HCT116 (cell line): ENCODE data around the gene PEAK3. TPM values are rescaled to one million over a fixed set of nuclear protein-coding genes. Genes with fewer than 3 reads are reported as not detected.

Experiments used
- ATAC-seq: fragments of 200-7000 bp; cut with Tn5 transposase; 2 replicates; pipeline ENCODE4 v1.9.1; 2020; ENCODE audit warnings: mild to moderate bottlenecking, moderate library complexity
- BruUV-seq: library from RNA; stranded (reverse); fragments of 400-500 nt; replicated peaks from 2 replicates; lab custom pipeline; 2021; lab: Mats Ljungman, UMichigan
- CTCF ChIA-PET: fragments of 300-600 bp; sonication (Branson Sonifier 250); formaldehyde crosslinking; loops from one replicate; lab custom pipeline; 2021; ENCODE audit warnings: antibody characterized with exemption; lab: Charles Lee
- POLR2A ChIA-PET: fragments of 300-600, 350-600 bp; sonication (Branson Sonifier 250); formaldehyde crosslinking; loops from one replicate; lab custom pipeline; 2021; ENCODE audit warnings: antibody characterized with exemption; lab: Charles Lee
- RAD21 ChIA-PET, 2 experiments: fragments of 300-600 bp; sonication (Branson Sonifier 250); formaldehyde crosslinking; loops; one replicate each; lab custom pipeline; 2023; ENCODE audit warnings: low total read pairs in 2 of 2; ENCODE audit not compliant: uncharacterized antibody in 2 of 2, unreplicated experiment in 2 of 2, low non-redundant PET in 1 of 2; lab: Charles Lee
- DNase-seq: peaks from one replicate; pipeline ENCODE4 v3.0.0-alpha.2; 2010; ENCODE audit warnings: low read depth, low spot score
- H2AFZ ChIP-seq: fragments of 200-600 bp; shearing (Covaris generic), sonication (generic); 2 replicates; pipeline ENCODE4 v1.6.1; 2017; ENCODE audit warnings: low read depth, mixed run types, mixed read lengths, antibody characterized with exemption, low read length; ENCODE audit not compliant: poor library complexity, severe bottlenecking
- H3K27ac ChIP-seq: 2 replicates; pipeline ENCODE4 v1.5.1; 2012; ENCODE audit warnings: low read depth, low read length
- H3K27me3 ChIP-seq: fragments of 200-600 bp; sonication (generic); 2 replicates; pipeline ENCODE4 v1.6.1; 2016; ENCODE audit warnings: mixed run types, low read length, mixed read lengths; ENCODE audit not compliant: insufficient read depth
- H3K36me3 ChIP-seq, 2 experiments: fragments of 200-500 bp in 1 of 2; fragments of 200-600 bp in 1 of 2; sonication (Bioruptor generic) in 1 of 2; sonication (generic) in 1 of 2; 2 replicates each; pipeline versions ENCODE4 v1.5.1 to v1.6.1; 2014 to 2016; ENCODE audit warnings: low read length in 2 of 2, inconsistent platforms in 1 of 2, mixed read lengths in 1 of 2, mixed run types in 1 of 2; ENCODE audit not compliant: insufficient read depth in 2 of 2, control insufficient read depth in 1 of 2
- H3K4me1 ChIP-seq, 2 experiments: fragments of 200-600 bp in 1 of 2; sonication (generic) in 1 of 2; 2 replicates each; pipeline versions ENCODE4 v1.5.1 to v1.6.1; 2012 to 2017; ENCODE audit warnings: low read length in 2 of 2, inconsistent platforms in 1 of 2, mild to moderate bottlenecking in 1 of 2, mixed read lengths in 1 of 2, mixed run types in 1 of 2, moderate library complexity in 1 of 2; ENCODE audit not compliant: insufficient read depth in 2 of 2, control insufficient read depth in 1 of 2
- H3K4me2 ChIP-seq: fragments of 200-600 bp; sonication (generic); 2 replicates; pipeline ENCODE4 v1.6.1; 2017; ENCODE audit warnings: mixed run types, low read length, mixed read lengths
- H3K4me3 ChIP-seq, 2 experiments: fragments of 200-600 bp in 1 of 2; sonication (generic) in 1 of 2; replicated peaks in 1 of 2; 2 replicates each; pipeline ENCODE4 v1.5.1; 2011 to 2016; ENCODE audit warnings: low read length in 2 of 2, control low read depth in 1 of 2, low read depth in 1 of 2, mild to moderate bottlenecking in 1 of 2, mixed read lengths in 1 of 2, mixed run types in 1 of 2
- H3K79me2 ChIP-seq: fragments of 200-600 bp; sonication (generic); 2 replicates; pipeline ENCODE4 v1.6.1; 2017; ENCODE audit warnings: mild to moderate bottlenecking, mixed run types, low read length, moderate library complexity, mixed read lengths; ENCODE audit not compliant: insufficient read depth
- H3K9ac ChIP-seq: fragments of 200-600 bp; sonication (generic); 2 replicates; pipeline ENCODE4 v1.6.1; 2016; ENCODE audit warnings: low read length, mixed read lengths
- H3K9me2 ChIP-seq: fragments of 200-600 bp; sonication (generic), shearing (Covaris generic); 2 replicates; pipeline ENCODE4 v1.6.1; 2017; ENCODE audit warnings: mixed run types, mild to moderate bottlenecking, moderate library complexity; ENCODE audit not compliant: insufficient read depth
- H3K9me3 ChIP-seq, 2 experiments: fragments of 200-500 bp in 1 of 2; fragments of 200-600 bp in 1 of 2; sonication (Bioruptor generic) in 1 of 2; sonication (generic) in 1 of 2; 2 replicates each; pipeline ENCODE4 v1.6.1; 2014 to 2017; ENCODE audit warnings: low read length in 2 of 2, mixed read lengths in 2 of 2, inconsistent platforms in 1 of 2, low read depth in 1 of 2, mild to moderate bottlenecking in 1 of 2, mixed run types in 1 of 2, moderate library complexity in 1 of 2; ENCODE audit not compliant: control insufficient read depth in 1 of 2, insufficient read depth in 1 of 2
- H4K20me1 ChIP-seq: fragments of 200-600 bp; sonication (generic), shearing (Covaris generic); 2 replicates; pipeline ENCODE4 v1.6.1; 2017; ENCODE audit warnings: mixed run types, mild to moderate bottlenecking, moderate library complexity; ENCODE audit not compliant: insufficient read depth
- CBX3 ChIP-seq: IDR thresholded peaks from 2 replicates; pipeline ENCODE4 v1.6.1; 2012; ENCODE audit warnings: low read depth
- CEBPB ChIP-seq: IDR thresholded peaks from 2 replicates; pipeline ENCODE4 v1.6.1; 2012; ENCODE audit warnings: low read depth
- POLR2A ChIP-seq: IDR thresholded peaks from 2 replicates; pipeline ENCODE4 v1.7.0; 2011; ENCODE audit warnings: borderline replicate concordance; ENCODE audit not compliant: insufficient read depth, insufficient read length; ENCODE audit errors: extremely low read depth
- SRF ChIP-seq: IDR thresholded peaks from 2 replicates; pipeline ENCODE4 v1.6.1; 2012; ENCODE audit warnings: low read depth
- TCF7L2 ChIP-seq: IDR thresholded peaks from 2 replicates; pipeline ENCODE4 v1.7.0; 2011; ENCODE audit warnings: borderline replicate concordance, inconsistent platforms; ENCODE audit not compliant: insufficient read depth, insufficient read length; ENCODE audit errors: extremely low read depth
- intact Hi-C: fragments of 100-400 bp; cut with micrococcal nuclease; formaldehyde crosslinking; loops from 2 replicates; pipeline ENCODE4 v1.10.0; 2022
- total RNA-seq: library from RNA; stranded (reverse); gene quantifications from one replicate; pipeline ENCODE4 v1.2.1, GENCODE V29; 2021; ENCODE audit not compliant: unreplicated experiment
- TF ChIP-seq, protein P1 (sequence below): IDR thresholded peaks from 2 replicates; pipeline ENCODE4 v1.6.1; 2011; ENCODE audit warnings: mild to moderate bottlenecking, low read length, moderate library complexity; ENCODE audit not compliant: insufficient replicate concordance; ENCODE audit errors: extremely low read depth
- TF ChIP-seq, protein P2 (sequence below), 3 experiments: fragments of 200-600 bp in 1 of 3; sonication (generic) in 1 of 3; IDR thresholded peaks in 2 of 3; conservative IDR thresholded peaks in 1 of 3; 2 replicates each; pipeline ENCODE4 v1.5.1; 2012 to 2017; ENCODE audit warnings: low read depth in 2 of 3, low read length in 2 of 3, antibody characterized with exemption in 1 of 3, borderline replicate concordance in 1 of 3, control low read depth in 1 of 3, mild to moderate bottlenecking in 1 of 3, mixed read lengths in 1 of 3, mixed run types in 1 of 3, moderate library complexity in 1 of 3; ENCODE audit not compliant: insufficient read depth in 1 of 3

Gene PEAK3
- total RNA-seq, 1 experiment from 2014 or later: not detected

DNA sequence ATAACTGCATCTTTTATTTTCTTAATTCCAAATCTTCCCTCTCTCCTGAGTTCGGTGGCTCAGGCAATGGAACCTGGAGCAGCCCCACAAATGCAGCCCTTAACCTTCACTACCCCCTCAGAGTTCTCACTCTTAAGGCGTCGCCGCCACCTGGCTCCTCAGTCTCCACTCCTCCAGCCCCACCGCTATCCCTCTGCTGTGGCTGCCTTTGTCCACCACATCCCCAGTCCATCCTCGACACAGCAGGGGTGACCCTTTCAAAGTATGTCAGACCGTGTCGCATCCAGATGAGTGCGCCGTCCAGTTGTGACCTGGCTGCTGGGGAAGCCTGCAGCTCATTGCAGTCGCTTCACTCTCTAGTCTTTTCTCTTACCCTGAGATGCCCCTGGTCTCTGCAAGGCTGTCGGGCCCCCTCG lies 47.5 kb upstream of the PEAK3 start:
- peak overlapping the region; percentile 98 for H3K27ac ChIP-seq
- RAD21 ChIA-PET: interaction anchor here in 1 of 2 experiments (1.3 kb wide), 1 partner anchor 55 kb away, joined by 4 read pairs; no protein-coding TSS in a partner anchor
- no peaks in the 10 kb centered on the region for H3K9me2 ChIP-seq
- TF ChIP-seq CBX3: no peak
- TF ChIP-seq, protein P1, sequence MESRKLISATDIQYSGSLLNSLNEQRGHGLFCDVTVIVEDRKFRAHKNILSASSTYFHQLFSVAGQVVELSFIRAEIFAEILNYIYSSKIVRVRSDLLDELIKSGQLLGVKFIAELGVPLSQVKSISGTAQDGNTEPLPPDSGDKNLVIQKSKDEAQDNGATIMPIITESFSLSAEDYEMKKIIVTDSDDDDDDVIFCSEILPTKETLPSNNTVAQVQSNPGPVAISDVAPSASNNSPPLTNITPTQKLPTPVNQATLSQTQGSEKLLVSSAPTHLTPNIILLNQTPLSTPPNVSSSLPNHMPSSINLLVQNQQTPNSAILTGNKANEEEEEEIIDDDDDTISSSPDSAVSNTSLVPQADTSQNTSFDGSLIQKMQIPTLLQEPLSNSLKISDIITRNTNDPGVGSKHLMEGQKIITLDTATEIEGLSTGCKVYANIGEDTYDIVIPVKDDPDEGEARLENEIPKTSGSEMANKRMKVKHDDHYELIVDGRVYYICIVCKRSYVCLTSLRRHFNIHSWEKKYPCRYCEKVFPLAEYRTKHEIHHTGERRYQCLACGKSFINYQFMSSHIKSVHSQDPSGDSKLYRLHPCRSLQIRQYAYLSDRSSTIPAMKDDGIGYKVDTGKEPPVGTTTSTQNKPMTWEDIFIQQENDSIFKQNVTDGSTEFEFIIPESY: no peak
- no peak for TF ChIP-seq CEBPB
- TF ChIP-seq, protein P2, sequence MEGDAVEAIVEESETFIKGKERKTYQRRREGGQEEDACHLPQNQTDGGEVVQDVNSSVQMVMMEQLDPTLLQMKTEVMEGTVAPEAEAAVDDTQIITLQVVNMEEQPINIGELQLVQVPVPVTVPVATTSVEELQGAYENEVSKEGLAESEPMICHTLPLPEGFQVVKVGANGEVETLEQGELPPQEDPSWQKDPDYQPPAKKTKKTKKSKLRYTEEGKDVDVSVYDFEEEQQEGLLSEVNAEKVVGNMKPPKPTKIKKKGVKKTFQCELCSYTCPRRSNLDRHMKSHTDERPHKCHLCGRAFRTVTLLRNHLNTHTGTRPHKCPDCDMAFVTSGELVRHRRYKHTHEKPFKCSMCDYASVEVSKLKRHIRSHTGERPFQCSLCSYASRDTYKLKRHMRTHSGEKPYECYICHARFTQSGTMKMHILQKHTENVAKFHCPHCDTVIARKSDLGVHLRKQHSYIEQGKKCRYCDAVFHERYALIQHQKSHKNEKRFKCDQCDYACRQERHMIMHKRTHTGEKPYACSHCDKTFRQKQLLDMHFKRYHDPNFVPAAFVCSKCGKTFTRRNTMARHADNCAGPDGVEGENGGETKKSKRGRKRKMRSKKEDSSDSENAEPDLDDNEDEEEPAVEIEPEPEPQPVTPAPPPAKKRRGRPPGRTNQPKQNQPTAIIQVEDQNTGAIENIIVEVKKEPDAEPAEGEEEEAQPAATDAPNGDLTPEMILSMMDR (IDR thresholded peaks at IDR 0.05 in 2 of 3, conservative IDR thresholded peaks at IDR 0.05 in 1 of 3; ENCODE audit: borderline replicate concordance in 1 of 3, insufficient read depth in 1 of 3, low read depth in 2 of 3, low read length in 2 of 3): no peak
- no peak for TF ChIP-seq TCF7L2
- no peak for TF ChIP-seq POLR2A
- TF ChIP-seq SRF: no peak
- TF ChIP-seq, all 23 proteins: peak for 0
- Histone ChIP-seq H3K79me2 (peaks cover 87% of the 10 kb centered on the region), H3K4me2 (peak overlapping the region; percentile 87), H3K4me1 (peaks cover 19 to 28% of the 10 kb centered on the region in 2 experiments), H3K27me3 (no peaks in the 10 kb centered on the region), H3K9ac (peak overlapping the region; percentile 96), H3K36me3 (peaks cover 5 to 6% of the 10 kb centered on the region in 2 experiments; a peak in 2 of 4 replicates), H4K20me1 (no peaks in the 10 kb centered on the region), H3K9me3 (no peaks in the 10 kb centered on the region), H2AFZ (no peak overlapping the region), H3K4me3 (peak overlapping the region; percentile 96)
- no peak for ATAC-seq
- BruUV-seq: TSS peak; percentile 61
- DNase-seq: no peak
- POLR2A ChIA-PET: no interaction called here
- intact Hi-C loops: loop anchor here (5.0 kb wide), 1 partner anchor 63 kb away; no protein-coding TSS in a partner anchor
- CTCF ChIA-PET: no interaction called here
